Tibial artery (tissue), 4 donors: ENCODE data around the gene RALGPS1.
"Not testable (repeated sequence)": the region's sequence is repeated elsewhere in the genome, so short reads cannot be mapped to it uniquely, and the experiment has no call there.

Experiments
- DNase-seq, 2 donors: peaks; one replicate each; pipeline ENCODE4 v3.0.0-alpha.2; 2019
- H3K27ac ChIP-seq, 2 donors: fragments of 200-600 bp; sonication (generic) in 1 of 2; 1 replicate in 1 of 2; 2 replicates in 1 of 2; pipeline ENCODE4 v1.5.1; 2018 to 2019; ENCODE audit warnings: mild to moderate bottlenecking in 1 of 2
- H3K27me3 ChIP-seq, 2 donors: fragments of 200-600 bp; sonication (generic) in 1 of 2; one replicate each; pipeline versions ENCODE4 v1.5.1 to v1.6.0; 2016 to 2019
- H3K36me3 ChIP-seq, 3 donors: fragments of 200-600 bp; sonication (generic) in 2 of 3; one replicate each; pipeline ENCODE4 v1.5.1; 2016 to 2019; ENCODE audit warnings: mild to moderate bottlenecking in 2 of 3
- H3K4me1 ChIP-seq, 4 donors: fragments of 200-600 bp; sonication (generic) in 2 of 4; 1 replicate in 3 of 4; 2 replicates in 1 of 4; pipeline ENCODE4 v1.5.1; 2016 to 2019
- H3K4me3 ChIP-seq, 2 donors: fragments of 200-600 bp; sonication (generic) in 1 of 2; 1 replicate in 1 of 2; 2 replicates in 1 of 2; pipeline ENCODE4 v1.5.1; 2018 to 2019; ENCODE audit warnings: mild to moderate bottlenecking in 2 of 2
- H3K9me3 ChIP-seq, 3 donors: fragments of 200-600 bp; sonication (generic) in 1 of 3; one replicate each; pipeline ENCODE4 v1.5.1; 2016 to 2019
- CTCF ChIP-seq, 2 experiments: fragments of 200-600 bp in 1 of 2; fragments of 450-650 bp in 1 of 2; IDR thresholded peaks; one replicate each; pipeline ENCODE4 v1.5.1; 2017 to 2019; ENCODE audit warnings: antibody characterized with exemption in 2 of 2, mild to moderate bottlenecking in 1 of 2, moderate library complexity in 1 of 2
- intact Hi-C: fragments of 100-400 bp; cut with DNase I; formaldehyde crosslinking; loops from one replicate; pipeline ENCODE4 v1.15.0; 2023; ENCODE audit warnings: low total_unique reads

RALGPS1 gene

DNA sequence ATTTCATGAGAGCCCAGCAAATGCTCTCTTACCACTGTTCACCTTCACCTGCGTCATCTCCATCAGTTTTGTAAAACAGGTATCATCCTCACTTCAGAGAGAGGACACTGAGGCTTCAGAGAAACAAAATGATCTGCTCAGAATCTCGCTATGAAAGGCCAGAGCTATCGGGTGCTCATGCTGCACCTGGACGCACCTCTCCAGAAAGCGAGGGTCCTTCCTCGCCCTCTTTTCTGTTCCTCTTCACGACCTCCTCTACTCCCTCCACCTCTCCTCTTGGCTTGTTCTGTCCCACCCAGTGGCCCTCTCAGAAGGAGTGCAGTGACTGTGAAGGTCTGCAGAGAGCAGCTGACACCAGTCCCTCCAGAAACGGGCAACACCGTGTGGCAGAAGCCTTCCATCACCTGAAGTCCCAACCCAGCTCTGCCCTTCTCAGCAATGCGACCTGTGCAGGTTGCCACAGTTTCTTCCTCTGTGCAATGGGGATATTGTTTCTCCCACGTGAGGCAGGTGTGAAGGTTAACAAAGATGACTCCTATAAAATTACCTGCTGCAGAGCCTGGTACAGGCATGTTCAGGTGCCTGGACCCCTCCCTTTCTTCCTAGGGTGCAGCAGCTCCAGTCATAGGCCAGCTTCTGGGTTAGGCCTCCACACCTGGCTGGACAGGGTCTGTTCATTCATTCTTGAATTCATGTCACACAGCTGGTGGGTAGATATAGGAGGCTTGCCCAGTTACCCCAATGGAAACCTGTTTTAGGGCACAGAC, 253.2 kb downstream of the RALGPS1 start:
- Histone ChIP-seq H3K36me3 (no peaks in the 10 kb centered on the region), H3K9me3 (no peaks in the 10 kb centered on the region), H3K27me3 (no peaks in the 10 kb centered on the region), H3K4me1 (peaks cover 0 to 9% (median 0%) of the 10 kb centered on the region in 4 donors), H3K27ac (no peak overlapping the region), H3K4me3 (no peak overlapping the region)
- DNase-seq: peak in 1 of 2 donors; percentile 19
- no peak for TF ChIP-seq CTCF (IDR thresholded peaks at IDR 0.05)
- intact Hi-C loops: no loop called here

GRCh38 chr9:127168756-127169574, 254.4 kb downstream of the RALGPS1 start:
- intact Hi-C loops: no loop called here
- H3K9me3 ChIP-seq: no peaks in the 10 kb centered on the region
- H3K36me3 ChIP-seq: no peaks in the 10 kb centered on the region
- no peaks in the 10 kb centered on the region for H3K4me1 ChIP-seq
- no peak overlapping the region for H3K4me3 ChIP-seq
- H3K27ac ChIP-seq: no peak overlapping the region
- peak in 1 of 2 donors; percentile 41 for DNase-seq
- no peak for TF ChIP-seq CTCF (IDR thresholded peaks at IDR 0.05)
- no peaks in the 10 kb centered on the region for H3K27me3 ChIP-seq

DNA sequence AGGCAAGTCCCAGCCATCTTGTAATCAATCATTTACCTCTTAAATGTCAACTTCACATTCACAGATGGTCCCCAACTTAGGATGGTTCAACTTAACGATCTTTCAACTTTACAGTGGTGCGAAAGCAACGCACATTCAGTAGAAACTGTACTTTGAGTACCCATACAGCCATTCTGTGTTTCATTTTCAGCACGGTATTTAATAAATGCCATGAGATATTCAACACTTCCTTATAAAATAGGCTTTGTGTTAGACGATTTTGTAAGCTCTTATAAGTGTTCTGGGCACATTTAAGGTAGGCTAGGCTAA, 254.9 kb downstream of the RALGPS1 start:
- no peak overlapping the region for H3K27ac ChIP-seq
- H3K9me3 ChIP-seq: no peaks in the 10 kb centered on the region
- H3K4me1 ChIP-seq: no peaks in the 10 kb centered on the region
- no peak for DNase-seq
- peaks cover 0 to 2% (median 0%) of the 10 kb centered on the region in 3 donors for H3K36me3 ChIP-seq
- no peak overlapping the region for H3K4me3 ChIP-seq
- intact Hi-C loops: no loop called here
- TF ChIP-seq CTCF (IDR thresholded peaks at IDR 0.05): no peak
- H3K27me3 ChIP-seq: no peaks in the 10 kb centered on the region

DNA sequence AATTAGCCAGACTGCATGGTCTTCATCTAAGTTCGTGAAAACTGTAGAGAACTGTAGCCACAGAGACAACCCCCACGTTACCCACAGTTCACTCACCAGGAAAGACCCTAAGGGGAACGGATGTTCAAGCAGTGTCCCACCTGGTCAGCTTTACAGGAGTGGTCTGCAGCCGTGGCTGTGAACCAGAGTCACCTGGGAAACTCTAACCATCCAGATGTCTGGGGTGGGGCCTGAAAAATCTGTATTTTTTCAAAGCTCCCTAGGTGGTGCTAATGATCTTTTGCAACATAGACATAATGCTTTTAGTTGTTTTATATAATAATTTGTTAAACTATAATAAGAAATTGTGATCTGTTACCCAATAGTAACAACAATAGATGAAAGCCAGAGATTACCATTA, 255.5 kb downstream of the RALGPS1 start:
- Histone ChIP-seq H3K9me3 (no peaks in the 10 kb centered on the region), H3K27me3 (no peaks in the 10 kb centered on the region), H3K36me3 (peaks cover 0 to 8% (median 0%) of the 10 kb centered on the region in 3 donors), H3K4me3 (no peak overlapping the region), H3K27ac (no peak overlapping the region), H3K4me1 (no peaks in the 10 kb centered on the region)
- intact Hi-C loops: no loop called here
- peak in 1 of 2 donors; percentile 43 for DNase-seq
- no peak for TF ChIP-seq CTCF (IDR thresholded peaks at IDR 0.05)

GRCh38 chr9:127170652-127171051, 256.1 kb downstream of the RALGPS1 start:
- H3K27ac ChIP-seq: no peak overlapping the region
- H3K9me3 ChIP-seq: no peaks in the 10 kb centered on the region
- H3K36me3 ChIP-seq: peaks cover 0 to 8% (median 0%) of the 10 kb centered on the region in 3 donors
- DNase-seq: no peak
- H3K4me1 ChIP-seq: peaks cover 0 to 2% (median under 1%) of the 10 kb centered on the region in 4 donors
- no peak for TF ChIP-seq CTCF (IDR thresholded peaks at IDR 0.05)
- intact Hi-C loops: no loop called here
- no peaks in the 10 kb centered on the region for H3K27me3 ChIP-seq
- no peak overlapping the region for H3K4me3 ChIP-seq

DNA sequence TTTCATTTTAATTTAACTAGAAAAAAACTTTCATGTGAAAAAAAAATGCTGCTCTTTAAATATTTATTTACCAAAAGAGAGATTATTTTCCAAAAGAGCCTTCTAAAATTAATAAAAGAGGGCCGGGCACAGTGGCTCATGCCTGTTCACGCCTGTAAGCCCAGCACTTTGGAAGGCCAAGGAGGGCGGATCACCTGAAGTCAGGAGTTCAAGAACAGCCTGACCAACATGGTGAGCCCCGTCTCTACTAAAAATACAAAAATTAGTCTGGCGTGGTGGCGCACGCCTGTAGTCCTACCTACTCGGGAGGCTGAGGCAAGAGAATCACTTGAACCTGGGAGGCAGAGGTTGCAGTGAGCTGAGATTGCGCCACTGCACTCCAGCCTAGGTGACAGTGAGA, 256.8 kb downstream of the RALGPS1 start:
- H3K9me3 ChIP-seq, H3K4me1 ChIP-seq, H3K27ac ChIP-seq, intact Hi-C loops, H3K4me3 ChIP-seq, H3K27me3 ChIP-seq, H3K36me3 ChIP-seq: not testable (repeated sequence)
- DNase-seq: peak in 1 of 2 donors; percentile 19
